Activated CD8-positive, alpha-beta memory T cell treated with anti-CD3 and anti-CD28 coated beads, Interleukin-2, amount 50 U/mL, for 1 hour (primary cell): ENCODE results near the gene SV2C.
"Not testable (repeated sequence)": the region's sequence is repeated elsewhere in the genome, so short reads cannot be mapped to it uniquely, and the experiment has no call there.

Experiments
- DNase-seq: peaks from one replicate; pipeline ENCODE4 v3.0.0-alpha.2; 2020; ENCODE audit errors: extremely low read depth

The SV2C gene

DNA sequence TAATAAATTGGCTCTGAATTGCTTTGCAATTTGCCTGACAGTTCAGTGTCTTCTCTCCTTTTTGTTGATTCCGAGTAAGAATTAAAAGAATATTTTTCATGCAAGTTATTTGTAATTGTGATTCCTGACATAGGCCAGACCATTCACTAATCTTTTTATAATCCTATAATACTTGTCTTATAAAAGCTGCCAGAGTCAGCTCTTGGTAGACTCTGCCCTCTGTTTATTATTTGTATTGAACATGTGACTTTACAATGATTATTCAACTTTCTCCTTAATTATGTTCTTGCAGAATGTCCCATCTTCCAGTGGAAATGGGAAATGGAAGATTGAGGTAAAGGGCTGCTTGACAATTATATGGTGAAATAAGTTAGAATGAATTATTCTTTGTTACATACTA lies 121.0 kb downstream of the SV2C start:
- DNase-seq, result no peak

DNA sequence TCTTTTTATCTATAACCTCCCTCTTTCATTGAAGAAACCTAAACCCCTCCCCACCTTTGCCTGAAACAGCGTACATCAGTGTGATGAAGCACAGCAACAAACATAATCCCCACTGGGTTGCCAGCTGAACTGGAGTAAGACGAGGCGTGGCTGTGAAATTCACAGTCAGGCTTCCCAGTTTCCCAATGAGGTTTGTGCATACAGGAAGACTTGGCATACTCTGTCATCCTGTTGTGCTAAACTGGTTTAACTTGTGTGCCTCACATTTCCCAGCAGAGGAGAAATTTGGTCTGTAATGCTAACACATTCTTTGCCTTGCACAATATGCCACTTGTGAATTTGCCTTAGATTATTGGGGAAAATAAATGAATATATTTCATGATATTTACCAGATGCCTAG lies 121.5 kb downstream of the SV2C start:
- no peak for DNase-seq

DNA sequence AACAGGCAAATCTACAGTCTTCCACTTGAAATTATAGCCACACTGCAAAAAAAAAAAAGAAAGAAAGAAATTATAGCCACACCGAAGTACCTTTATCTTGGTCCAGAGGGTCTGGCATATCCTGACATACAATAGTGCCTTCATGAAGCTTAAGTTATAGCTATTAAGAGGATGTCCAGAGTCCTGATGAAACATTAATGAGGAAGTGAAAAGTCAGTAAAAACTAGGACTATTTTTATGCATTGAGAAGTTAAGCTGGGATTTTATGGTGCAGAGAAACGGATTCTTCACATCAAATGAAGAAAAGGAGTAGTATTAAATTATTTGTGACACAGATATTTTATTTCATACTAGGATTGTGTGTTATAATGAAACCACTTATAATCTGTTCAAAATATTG lies 123.9 kb downstream of the SV2C start:
- no peak for DNase-seq

DNA sequence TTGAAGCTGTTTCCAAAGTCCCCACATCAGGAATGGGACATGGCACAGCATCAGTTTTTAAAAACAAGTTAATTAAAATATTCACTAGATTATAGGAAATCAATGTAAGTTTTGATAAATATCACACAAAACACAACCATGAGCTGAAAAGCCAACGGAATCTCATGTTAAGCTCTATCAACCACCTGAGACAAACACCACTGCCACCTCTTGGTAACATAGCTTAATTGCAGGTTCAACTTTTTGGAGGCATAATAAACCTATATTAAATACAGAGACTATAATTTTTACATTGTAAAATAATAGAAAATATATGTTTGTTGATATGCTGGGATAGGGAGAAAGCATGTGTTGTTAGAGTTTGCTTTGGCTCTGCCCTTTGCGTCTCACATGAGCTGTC lies 126.1 kb downstream of the SV2C start:
- DNase-seq, result no peak

DNA sequence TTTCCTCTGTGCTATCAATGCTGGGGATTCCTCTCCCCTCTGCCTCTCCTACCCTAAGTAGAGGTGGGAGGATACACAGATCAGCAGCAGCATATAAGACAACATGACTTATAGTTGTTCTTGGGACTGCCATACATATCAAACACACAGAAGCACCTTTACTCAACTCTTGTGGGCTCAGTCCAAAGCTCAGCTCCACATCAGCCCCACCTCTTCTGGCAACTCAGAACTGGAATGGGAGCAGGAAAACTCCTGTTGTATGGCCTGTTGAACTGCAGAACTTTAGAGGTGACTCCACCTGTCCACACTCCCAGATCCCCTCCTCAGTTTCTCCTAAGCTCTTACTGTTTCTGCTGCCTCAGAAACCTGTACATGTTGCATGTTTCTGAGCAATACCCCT lies 127.8 kb downstream of the SV2C start:
- DNase-seq, result no peak

- no peak for DNase-seq
Observed at GRCh38 chr5:76213858-76214257, 130.7 kb downstream of the SV2C start.

DNA sequence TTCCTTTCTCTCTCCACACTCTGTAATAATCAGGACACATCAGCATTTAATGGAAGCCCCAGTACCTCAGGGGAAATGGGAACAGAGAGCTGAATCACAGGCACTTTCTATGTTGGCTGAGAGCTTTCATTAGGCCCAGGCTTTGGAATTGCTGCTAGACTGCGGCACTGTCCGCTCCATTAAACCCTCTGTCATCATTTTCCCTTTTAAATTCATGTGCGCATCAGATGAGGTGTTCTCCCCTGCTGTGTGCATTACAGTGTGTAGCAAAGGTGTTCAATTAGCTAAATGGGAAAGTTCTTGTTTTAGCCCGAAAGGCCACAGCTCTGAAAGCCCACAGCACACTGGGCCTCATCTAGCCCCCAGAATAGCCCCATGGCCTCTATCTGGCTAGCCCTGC lies 133.6 kb downstream of the SV2C start:
- DNase-seq, result no peak

- no peak for DNase-seq
Observed at GRCh38 chr5:76219636-76220035, 136.5 kb downstream of the SV2C start.

DNA sequence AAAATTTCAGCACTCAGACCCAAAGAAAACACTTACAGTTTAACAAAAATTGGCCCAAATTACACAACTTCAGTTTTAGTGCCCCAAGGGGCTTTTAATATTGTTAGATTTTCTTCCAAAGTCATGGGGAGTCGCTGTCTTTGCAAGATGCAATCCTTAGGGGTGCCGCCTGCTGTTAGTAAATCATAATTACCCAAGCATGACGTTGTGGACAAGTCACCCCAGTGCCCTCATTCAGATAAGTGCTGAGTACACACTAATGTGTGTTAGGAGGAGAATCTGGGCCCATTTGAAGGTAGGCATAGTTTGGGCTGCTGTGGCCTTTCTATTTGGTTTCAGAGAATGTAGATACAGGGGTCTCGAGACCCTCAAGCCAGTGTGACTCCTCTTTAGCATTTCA lies 138.1 kb downstream of the SV2C start:
- DNase-seq, result no peak

DNA sequence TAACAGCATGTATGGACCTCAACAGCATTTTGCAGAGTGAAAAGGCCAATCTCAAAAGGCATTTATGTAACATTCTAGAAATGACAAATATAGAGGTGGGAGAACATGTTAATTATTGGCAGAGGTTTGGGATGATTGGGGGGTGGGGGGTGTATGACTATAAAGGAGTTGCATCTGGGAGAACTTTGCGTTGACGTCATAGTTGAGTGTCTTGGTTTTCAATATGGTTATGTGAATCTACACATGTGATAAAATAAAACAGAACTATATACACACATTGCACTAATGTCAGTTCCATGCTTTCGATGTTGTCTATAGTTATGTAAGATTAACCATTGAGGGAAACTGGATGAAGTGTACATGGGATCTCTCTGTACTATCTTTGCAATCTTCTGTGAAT lies 139.1 kb downstream of the SV2C start:
- no peak for DNase-seq

- DNase-seq, result no peak
Observed at GRCh38 chr5:76223696-76224095, 140.5 kb downstream of the SV2C start.

GRCh38 chr5:76224898-76225297 lies 141.7 kb downstream of the SV2C start:
- DNase-seq, result no peak

- DNase-seq, result no peak
Observed at GRCh38 chr5:76225336-76225735, 142.2 kb downstream of the SV2C start.

GRCh38 chr5:76229900-76230299 lies 146.7 kb downstream of the SV2C start:
- no peak for DNase-seq

DNA sequence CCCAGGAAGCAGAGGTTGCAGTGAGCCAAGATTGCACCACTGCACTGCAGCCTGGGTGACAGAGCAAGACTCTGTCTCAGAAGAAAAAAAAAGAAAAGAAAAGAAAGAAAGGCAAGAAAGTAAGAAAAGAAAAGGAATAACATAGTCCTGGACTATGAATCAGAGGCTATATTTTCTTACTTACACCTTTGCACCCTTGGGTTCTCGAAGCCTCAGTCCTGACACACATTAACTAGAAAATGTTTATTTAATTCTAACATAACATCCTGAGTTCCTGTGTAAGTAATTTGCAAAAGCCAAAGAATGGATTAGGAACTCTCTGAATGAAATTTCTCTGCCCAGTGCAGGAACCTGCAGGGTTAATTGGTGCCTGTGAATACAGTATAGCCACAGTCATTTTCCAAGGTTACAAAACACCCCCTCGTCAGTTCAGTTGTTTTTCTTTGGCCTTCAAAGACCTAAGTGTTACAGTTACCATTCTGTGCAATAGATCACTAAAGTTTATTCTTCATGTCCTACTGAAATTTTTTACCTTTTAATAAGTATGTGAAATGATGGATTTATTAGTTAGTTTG lies 147.6 kb downstream of the SV2C start:
- no peak for DNase-seq

DNA sequence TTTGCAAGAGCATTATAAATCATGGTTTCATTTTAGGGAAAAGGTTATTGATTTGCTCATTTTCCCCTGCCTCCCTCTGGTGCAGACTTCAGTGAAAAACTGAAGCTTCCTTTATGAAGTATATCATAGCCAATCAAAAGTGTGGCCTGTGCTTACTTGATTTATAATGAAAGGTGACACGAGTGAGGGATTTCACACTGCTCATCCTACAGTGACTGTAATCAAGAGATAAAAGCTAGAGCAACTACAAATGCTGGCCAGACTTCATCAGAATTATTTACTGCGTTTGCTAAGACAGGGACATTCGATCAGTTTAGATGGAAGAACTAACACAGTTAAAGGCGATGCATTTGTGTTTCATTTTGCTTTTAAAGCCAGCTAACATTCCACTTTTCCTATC lies 151.5 kb downstream of the SV2C start:
- DNase-seq, result no peak

- no peak for DNase-seq
Observed at GRCh38 chr5:76236684-76237083, 153.5 kb downstream of the SV2C start.

DNA sequence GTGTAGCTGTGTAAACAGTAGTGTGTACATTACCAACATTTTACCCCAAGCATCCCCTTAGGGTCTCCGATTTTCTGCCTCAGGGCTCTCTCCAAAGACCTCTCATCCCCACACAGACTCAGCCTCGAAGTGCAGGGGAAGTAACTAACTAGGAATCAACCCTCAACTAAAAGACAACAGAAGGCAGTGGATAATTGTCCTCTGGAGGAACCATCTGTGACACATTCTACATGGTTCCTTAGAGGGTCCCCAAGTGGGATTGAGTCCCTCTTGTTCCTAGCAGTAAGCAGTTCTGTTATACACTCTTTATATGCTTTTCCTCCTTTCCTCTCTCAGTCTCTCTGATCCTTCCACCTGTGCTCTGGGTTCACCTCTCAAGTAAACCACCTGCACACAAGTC lies 157.2 kb downstream of the SV2C start:
- no peak for DNase-seq

- DNase-seq, result not testable (repeated sequence)
Observed at GRCh38 chr5:76242155-76242554, 159.0 kb downstream of the SV2C start.

GRCh38 chr5:76245590-76245989 lies 162.4 kb downstream of the SV2C start:
- no peak for DNase-seq

GRCh38 chr5:76249621-76250020 lies 166.4 kb downstream of the SV2C start:
- DNase-seq, result no peak

- DNase-seq, result no peak
Observed at GRCh38 chr5:76250463-76250862, 167.3 kb downstream of the SV2C start.

DNA sequence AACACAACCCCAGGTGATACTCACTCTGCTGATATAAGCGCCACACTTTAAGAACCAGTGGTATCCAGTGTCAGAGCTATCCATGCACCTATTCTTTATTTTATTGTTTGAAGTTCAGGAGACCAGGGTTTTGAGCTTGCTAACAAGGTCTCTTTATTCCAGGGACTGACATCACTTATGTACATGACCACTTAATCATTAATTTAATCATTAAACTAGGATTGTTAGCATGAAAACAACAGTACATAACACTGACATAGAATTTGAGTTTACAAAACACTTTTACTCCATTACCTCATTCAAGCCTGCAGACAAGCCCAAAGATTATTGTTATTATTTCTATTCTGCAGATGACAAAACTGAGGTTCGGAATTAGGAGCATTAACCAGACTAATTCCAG lies 168.5 kb downstream of the SV2C start:
- no peak for DNase-seq

- DNase-seq, result no peak
Observed at GRCh38 chr5:76252437-76252836, 169.3 kb downstream of the SV2C start.
